Lung microvascular endothelial cell (primary cell): ENCODE results near the gene MKS1. TPM values are rescaled to one million over a fixed set of nuclear protein-coding genes. Genes with fewer than 3 reads are reported as not detected.
A peak's percentile ranks its signal among the peaks of the same experiment; 100 is the strongest.

Experiments
- DNase-seq, 2 donors: peaks; one replicate each; pipeline versions ENCODE4 v3.0.0 to v3.0.0-alpha.2; 2010; ENCODE audit warnings: low read depth in 2 of 2
- total RNA-seq: library from RNA; depleted of rRNA; stranded (reverse); fragments of >200 nt; gene quantifications from 2 replicates; pipeline ENCODE4 v1.2.1, GENCODE V29; 2014

Gene MKS1
- total RNA-seq, 1 donor from 2014 or later, result 8.1 TPM

- DNase-seq, result no peak
Measured at GRCh38 chr17:58204796-58205195, 14.3 kb downstream of the MKS1 start.

- DNase-seq, result no peak
Measured at GRCh38 chr17:58202859-58203258, 16.2 kb downstream of the MKS1 start.

GRCh38 chr17:58200024-58200633, 18.9 kb downstream of the MKS1 start:
- DNase-seq, result peak; percentile 51 to 68

- DNase-seq, result no peak
Measured at GRCh38 chr17:58196610-58197009, 22.4 kb downstream of the MKS1 start.

- DNase-seq, result no peak
Measured at GRCh38 chr17:58195518-58196123, 23.4 kb downstream of the MKS1 start.

GRCh38 chr17:58193641-58194255, 25.3 kb downstream of the MKS1 start:
- DNase-seq, result no peak

- no peak for DNase-seq
Measured at GRCh38 chr17:58192612-58193011, 26.4 kb downstream of the MKS1 start, which contains the start of gene EPX. EPX (plus strand) TSS chr17:58192726; CDS start chr17:58192847, 121 bp downstream.

GRCh38 chr17:58191241-58191896, 27.7 kb downstream of the MKS1 start:
- DNase-seq, result no peak

GRCh38 chr17:58189436-58190146, 29.5 kb downstream of the MKS1 start:
- DNase-seq, result peak in 1 of 2 donors; percentile 68

GRCh38 chr17:58187675-58188074, 31.4 kb downstream of the MKS1 start:
- no peak for DNase-seq

GRCh38 chr17:58187063-58187462, 32.0 kb downstream of the MKS1 start:
- DNase-seq, result no peak

GRCh38 chr17:58186591-58186990, 32.5 kb downstream of the MKS1 start:
- DNase-seq, result no peak

GRCh38 chr17:58184986-58185761, 33.9 kb downstream of the MKS1 start:
- DNase-seq, result no peak

- DNase-seq, result no peak
Measured at GRCh38 chr17:58184308-58184985, 34.6 kb downstream of the MKS1 start.

- DNase-seq, result no peak
Measured at GRCh38 chr17:58183514-58183913, 35.5 kb downstream of the MKS1 start.

GRCh38 chr17:58181796-58182195, 37.3 kb downstream of the MKS1 start:
- no peak for DNase-seq

GRCh38 chr17:58176200-58176599, 42.9 kb downstream of the MKS1 start:
- DNase-seq, result peak; percentile 26 to 28

GRCh38 chr17:58174871-58175270, 44.2 kb downstream of the MKS1 start:
- no peak for DNase-seq

GRCh38 chr17:58172369-58173071, 46.5 kb downstream of the MKS1 start:
- peak; percentile 10 to 28 for DNase-seq

- DNase-seq, result no peak
Measured at GRCh38 chr17:58170622-58171021, 48.4 kb downstream of the MKS1 start.
